Measurements from ENCODE around the gene DEFB110.

DEFB110 gene

DNA sequence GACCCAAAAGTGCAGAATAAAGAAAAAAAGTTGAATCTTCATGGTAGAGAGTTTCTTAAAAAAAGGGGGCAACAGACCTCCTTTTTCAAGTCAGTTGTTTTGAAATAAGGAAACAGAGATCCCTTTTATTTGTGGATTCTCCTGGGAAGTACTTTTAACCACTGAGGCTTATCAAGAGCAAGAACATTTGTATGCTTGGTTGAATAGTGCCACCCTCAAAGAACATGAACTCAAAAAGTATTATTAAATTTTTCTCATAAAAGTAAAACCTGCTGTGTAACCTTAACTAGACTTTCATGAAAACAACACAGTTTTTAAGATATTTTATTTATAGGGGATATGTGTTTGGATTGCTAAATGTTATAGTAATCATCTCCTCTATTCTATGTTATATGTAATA, at the start of gene DEFB110:
TSS of gene DEFB110 (minus strand) at position 101 of the 400 bp plus-strand sequence. CDS start at position 42, 59 bp downstream.
- DNase-seq (ENCODE audit: low spot score), result no peak

DNA sequence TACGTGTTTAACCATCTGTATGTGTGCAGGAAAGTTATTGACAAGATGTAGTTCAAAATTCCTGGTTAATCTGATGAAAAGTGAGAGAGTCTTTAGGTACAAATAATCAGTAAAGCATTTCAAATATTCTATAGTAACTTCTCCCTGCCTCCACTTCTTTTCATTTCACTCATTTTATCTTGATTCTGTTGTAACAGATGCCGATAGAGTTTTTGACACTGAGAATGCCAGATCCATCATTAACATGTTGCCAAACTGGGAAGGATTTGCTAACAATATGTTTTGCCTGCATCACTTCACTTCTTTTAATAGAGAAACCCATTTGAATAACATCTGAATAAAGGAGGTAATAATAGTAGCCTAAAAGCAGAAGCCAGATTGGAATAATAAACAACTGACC, 48.3 kb upstream of the DEFB110 start:
- DNase-seq (ENCODE audit: low spot score), result no peak

DNA sequence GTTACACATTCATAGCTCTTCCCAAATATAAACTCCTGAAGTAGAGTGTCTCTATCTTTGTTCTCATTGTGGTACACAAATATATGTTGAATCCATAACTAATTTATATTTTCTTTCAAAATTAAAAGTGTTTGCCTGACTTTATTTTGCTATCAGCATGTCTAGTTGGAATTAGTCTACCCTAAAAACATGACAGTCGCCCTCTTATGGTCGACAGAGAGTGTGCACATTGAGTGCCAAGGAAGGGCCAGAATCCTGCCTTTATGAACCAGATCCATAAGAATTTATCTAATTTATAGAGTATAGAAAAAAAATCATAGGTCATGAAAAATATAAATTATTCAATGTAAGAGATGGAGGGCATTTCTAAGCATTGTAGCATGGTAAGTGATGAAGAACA, 40.3 kb upstream of the DEFB110 start:
- no peak for DNase-seq (ENCODE audit: low spot score)

DNA sequence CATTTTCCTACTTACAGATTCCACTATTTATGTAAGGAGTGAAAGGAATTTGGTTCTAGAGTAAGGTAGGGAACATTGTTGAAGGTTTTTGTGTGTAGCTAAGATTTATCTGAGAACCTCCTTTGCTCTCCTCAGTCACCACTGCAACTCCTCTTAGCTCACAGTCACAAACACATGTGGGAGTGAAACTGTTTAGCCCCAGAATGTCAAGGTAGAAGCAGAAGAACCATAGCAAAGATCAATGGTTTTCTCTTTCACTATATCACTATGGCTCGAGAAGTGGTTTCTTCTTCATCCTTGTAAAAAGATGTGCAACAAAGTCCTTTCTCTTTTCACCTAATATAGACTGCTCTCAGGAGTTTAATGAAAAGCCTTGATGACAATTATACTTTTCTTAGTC, 34.4 kb upstream of the DEFB110 start:
- DNase-seq (ENCODE audit: low spot score), result no peak

DNA sequence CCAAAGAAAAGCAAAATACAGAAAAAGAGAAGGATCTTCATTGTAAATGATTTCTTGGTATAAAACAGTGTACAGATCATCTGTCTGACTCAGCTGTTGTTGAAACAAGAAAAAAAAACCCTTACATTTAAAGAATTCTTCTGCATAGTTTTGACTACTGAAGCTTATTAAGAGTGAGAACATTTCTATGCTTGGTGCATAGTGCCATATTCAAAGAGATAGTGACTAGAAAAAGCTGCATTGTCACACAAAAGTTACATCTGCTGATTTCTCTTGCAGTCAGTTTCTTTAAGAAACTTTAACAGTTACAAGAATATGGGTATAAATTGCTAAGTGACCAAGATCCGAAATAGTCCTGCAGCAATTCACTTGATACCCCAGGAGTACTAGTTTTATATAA, 28.0 kb upstream of the DEFB110 start, which contains the start of gene DEFB112:
TSS of gene DEFB112 (minus strand) at position 101 of the 400 bp plus-strand sequence. CDS start at position 41, 60 bp downstream.
- no peak for DNase-seq (ENCODE audit: low spot score)

DNA sequence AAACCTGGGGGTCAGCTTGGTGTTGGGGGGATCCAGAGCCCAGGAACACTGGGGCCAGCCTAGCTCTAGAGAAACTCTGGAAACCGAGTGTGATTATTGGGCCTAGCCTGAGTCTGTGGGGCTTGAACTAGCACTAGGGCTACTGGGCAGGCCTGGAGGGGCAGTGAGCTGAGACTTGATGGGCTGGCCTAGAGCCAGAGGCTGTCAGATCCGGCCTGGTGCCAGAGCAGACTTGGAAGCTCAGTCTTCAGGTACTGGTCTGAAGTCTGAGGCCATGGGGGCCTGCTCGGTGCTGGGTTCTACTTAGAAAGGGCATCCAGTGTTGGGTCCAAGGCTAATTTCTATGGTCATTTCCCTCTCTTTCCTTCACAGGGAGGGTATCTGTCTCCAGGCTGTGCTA, 25.2 kb upstream of the DEFB110 start:
- no peak for DNase-seq (ENCODE audit: low spot score)

DNA sequence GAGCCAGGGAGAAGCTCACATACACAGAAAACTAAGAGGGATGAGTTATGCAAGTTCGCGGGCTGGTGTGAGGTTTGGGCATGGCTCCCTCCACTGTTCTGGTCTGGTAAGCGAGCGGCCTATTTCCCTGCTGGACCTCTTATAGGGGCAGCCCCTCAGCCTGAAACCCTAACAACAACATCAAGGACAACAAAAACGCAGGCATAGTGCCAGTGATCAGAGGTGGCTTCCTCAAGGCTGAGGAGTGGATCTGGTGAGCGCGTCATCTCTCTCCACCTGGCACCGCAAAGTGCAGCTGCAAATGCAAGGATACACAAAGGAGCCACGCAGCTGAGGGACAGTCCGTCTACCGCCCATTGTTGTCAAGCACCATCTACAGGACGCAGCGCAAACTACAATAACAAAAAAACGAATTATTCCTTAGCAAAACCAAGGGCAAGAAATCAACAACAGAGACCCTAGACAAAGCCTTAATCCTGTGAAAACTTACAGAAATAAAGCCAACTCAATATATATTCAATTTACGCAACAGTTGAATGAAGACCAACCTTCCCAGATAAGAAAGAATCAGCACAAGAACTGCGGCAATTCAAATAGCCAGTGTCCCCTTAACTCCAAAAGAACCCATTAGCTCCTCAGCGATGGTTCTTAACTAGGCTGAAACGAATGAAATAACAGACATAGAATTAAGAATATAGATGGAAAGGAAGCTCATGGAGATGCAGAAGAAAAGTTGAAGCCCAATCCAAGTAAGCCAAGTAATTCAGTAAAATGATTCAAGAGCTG, 9.2 kb upstream of the DEFB110 start:
- no peak for DNase-seq (ENCODE audit: low spot score)

DNA sequence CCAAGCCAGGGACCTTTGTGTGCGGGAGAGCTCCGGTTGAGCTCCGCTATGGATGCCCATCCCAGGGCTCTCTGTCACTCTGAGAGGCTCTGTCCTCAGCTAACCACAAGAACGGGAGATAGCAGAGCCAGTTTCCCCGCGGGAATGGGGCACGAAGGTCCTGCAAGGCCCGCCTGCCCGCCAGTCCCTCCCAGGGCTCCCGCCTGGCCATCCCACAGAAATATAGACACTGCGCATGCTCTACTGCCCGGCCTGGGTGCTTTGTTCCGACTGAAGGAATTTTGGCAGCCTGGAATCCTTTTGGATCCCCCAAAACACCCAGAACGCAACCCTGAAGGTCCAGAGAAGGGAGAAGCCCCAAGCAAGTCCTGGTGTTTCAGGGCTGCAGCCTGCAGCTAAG, 8.6 kb upstream of the DEFB110 start:
- no peak for DNase-seq (ENCODE audit: low spot score)

DNA sequence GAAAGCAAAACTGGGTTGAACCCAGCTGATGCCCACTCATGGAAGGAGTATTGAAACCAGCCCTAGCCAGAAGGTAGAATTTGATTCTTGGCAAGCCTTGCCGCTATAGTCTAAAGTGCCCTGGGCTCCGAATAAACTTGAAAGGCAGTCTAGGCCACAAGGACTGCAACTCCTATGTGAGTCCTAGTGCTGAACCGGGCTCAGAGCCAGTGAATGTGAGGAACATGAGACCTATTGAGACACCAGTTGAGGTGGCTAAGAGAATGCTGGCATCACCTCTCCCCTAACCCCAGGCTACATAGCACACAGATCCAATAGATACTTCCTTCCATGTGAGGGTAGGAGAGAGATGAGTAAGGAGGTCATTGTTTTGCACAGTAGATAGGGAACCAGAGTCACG, 3.5 kb upstream of the DEFB110 start:
- DNase-seq (ENCODE audit: low spot score), result no peak

DNA sequence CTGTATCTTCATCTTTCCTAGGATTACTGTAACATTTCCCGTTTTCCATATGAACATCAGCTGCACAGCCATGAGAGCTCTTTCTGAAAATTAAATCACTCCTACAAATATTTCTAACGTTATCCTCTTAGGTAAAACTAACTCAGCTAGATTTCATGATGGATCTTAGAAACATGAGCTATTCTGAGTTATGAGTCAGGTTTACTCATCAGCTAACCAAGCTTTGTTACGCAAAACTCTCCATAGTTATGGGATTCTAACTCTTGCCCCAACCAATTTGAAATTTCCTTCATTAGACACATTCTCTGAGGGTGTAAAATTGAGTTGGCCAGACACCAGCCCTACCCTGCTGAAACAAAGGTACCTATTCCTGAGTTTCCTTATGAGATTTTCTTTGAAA, 14.0 kb downstream of the DEFB110 start:
- no peak for DNase-seq (ENCODE audit: low spot score)

DNA sequence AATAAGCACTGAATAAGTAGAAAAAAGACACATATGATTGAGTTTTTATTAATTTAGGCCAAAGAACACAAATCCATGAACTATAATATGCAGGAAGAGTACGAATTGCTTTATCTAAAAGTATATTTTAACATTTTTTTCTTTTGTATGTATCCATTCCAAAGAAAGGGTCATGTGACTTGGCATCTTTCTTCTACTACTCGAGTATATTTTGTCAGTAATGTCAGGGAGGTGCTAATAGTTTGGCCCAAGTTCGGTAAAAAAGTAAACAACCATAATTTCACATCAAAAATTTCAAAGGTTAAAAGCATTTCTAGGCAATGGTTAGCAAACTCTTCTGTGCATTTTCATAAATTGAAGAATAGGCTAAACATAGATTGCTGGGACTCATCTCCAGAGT, 18.7 kb downstream of the DEFB110 start:
- DNase-seq (ENCODE audit: low spot score), result no peak

DNA sequence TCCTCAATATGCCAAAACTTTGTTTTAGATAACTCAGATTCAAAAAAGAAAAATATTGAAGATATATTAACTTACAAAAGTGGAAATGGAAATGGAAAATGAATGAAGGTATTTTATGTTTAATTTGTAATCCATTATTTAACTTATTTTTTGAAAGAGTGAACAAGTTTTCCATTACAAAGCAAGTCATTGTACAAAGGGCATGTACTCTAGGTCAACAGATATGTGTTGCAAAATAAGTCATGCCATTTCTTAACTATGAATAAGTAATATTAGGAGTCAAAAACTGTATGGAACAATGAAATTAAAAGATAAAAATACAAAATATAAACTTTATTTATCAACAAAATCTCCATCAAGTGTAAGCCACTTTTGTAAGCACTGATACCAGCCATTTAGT, 26.5 kb downstream of the DEFB110 start:
- DNase-seq (ENCODE audit: low spot score), result no peak

DNA sequence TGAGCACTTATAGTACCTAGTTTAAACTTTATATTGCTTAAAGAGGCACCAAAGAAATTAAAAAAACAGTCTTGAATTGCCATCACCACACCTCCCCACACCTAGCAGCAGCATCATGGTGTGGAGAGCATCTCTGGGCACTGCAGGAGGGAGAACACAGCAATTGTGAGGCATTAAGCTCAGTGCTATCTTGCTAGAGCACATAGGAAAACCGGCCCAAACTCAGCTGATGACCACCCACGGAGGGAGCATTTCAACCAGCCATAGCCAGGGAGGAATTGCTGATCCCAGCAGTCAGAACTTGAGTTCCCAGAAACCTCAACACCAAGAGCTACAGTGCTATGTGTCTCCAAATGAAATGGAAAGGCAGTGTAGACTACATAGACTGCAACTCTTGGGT, 32.9 kb downstream of the DEFB110 start:
- no peak for DNase-seq (ENCODE audit: low spot score)

DNA sequence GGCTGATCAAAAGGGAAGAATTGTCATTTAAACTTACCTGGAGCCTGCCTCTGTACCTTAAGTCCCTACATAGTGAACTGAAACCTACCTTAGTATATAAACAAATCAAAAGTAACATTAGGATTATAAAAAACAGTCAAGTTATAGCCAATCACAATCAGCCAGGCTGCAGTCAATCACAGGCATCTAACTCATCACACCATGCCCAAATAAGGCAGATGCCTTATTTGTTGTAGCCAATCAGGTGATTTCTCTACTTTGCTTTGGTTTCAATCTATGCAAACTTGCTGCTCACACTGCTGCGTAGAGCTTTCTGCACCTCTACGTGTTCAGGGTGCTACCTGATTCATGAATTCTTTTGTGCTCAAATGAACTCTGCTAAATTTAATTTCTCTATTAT, 34.0 kb downstream of the DEFB110 start:
- DNase-seq (ENCODE audit: low spot score), result no peak

DNA sequence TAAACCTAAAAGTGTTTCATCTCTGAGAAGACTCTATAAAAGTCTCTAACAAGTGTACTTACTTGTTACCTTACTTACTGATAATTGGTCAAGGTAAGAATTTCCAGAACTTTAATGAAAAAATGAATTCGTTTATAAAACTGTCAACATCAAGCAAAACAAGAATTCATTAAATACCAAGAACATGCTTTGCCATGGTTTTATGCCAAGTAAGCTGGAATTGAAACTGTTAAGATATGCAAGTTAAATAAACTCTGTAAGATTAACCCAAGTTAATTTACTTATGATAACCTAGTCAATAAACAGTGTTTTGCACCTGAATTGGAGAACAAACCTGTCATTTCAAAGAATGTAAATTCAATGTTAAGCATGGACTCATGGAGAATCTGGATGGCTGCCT, 35.2 kb downstream of the DEFB110 start:
- DNase-seq (ENCODE audit: low spot score), result no peak

DNA sequence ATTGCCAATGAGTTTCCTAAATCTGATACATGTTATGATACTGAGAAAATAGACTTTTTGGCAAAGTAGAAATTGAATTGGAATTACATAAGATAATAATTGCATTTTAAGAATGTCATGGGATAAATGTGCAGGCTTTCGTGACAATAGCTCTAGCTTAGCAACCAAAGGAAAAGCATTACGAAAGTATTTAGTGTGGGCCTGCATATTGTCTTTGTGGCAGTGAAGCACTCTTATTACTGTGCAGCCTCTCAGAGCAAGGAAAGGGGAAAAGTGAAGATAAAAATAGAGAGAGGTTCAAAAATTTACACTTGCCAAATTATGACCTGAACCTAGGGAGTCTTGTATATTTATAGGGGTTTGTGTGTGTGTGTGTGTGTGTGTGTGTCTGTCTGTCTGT, 39.7 kb downstream of the DEFB110 start:
- DNase-seq (ENCODE audit: low spot score), result no peak

DNA sequence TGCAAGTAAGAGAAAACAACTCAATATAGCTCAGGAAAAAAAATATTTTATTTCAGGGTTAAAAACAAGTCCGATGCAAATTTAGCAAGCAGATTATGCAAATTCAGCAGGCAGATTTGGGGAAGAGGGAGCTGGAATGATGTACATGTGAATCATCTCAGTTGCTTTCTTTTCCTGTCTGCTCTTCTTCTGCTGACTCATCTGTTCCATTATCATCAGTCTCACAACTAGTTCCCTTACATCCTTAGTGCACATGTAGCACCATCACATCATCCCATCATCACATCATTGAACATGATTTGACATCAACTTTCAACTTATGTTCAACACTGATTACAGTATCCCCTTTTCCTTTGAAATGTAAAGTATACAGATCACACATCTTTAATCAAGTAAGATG, 40.9 kb downstream of the DEFB110 start:
- DNase-seq (ENCODE audit: low spot score), result no peak

DNA sequence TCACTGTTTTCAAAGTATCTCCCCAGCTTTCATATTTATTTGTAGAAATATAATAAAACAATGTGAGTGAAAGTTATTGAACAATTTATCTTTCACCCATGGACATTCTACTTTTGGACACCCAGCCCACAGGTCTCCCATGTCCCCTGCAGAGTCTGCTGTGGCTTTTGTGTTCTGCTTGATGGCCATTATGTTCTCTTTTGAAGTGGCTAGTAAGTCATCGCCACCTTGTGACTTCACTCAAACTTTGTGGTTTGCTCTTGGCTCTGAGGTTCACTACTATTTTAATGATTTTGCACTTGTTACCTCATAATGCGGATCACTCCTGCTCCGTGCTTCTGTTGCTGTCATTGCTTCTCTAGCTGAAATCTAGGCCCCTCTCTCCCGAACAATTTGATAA, 42.2 kb downstream of the DEFB110 start:
- no peak for DNase-seq (ENCODE audit: low spot score)

DNA sequence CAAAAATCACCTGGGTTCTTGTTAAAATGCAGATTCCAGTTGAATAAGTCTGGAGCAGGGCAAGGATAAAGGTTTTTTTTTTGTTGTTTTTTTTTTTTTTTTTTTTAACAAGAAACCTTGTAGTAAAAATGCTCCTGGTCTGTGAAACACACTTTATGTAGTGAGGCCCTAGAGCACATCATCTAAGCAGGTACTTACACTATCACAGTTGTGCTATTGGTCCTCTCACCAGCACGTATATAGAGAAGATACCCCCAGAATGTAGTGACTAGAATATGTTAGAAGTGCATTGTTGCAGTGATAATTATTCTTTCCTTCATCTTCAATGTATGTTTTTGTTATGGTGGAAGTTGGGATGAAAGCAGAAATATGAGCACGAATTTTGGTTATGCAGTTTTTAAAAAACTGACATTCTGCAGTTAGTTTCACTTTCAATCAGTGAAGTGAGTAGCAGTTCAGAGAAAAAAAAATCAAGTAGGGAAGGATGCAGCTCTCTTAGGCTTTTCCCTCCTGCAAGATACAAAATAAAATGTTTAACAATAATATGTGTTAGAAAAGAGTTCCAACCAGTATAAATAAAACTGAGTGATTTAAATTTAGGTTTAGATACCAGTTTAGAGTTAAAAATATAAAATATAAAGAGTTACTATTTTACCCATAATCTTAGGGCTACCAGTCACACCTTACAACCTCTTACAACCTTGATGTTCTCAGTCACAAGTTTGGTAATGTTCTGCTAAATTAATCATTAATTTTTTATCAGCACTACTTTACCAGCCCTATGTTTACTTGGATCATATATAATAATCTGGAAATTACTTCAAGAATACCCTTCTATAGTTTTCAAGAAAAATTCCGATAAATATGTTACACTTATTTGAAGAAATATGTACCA, 43.2 kb downstream of the DEFB110 start:
- DNase-seq (ENCODE audit: low spot score), result no peak

DNA sequence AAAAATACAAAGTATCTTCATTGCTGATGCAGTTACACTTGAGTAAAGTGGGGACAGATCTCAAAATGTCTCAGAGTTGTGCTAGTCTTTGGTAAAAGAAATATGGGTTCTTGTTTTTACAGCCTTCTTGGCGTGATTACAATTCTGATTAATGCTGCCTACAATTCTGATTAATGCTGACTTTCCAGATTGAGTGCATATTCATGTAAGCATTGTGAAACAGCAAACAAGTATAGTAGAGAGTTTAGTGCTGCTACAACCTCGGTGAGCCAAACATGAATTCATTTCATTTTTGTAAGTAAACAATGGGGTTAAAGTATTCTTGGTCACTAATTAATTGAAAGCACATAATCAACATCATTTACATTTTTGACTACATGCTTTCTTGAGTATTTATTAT, 52.2 kb downstream of the DEFB110 start, which contains the start of gene DEFB113:
TSS of gene DEFB113 (minus strand) at position 21 of the 400 bp plus-strand sequence. CDS start at position 21, 0 bp downstream.
- no peak for DNase-seq (ENCODE audit: low spot score)
